Esophagus (tissue), 2 donors: ENCODE data around the gene INSC. TPM values are rescaled to one million over a fixed set of nuclear protein-coding genes. Genes with fewer than 3 reads are reported as not detected.

ENCODE experiments used
- H3K27ac ChIP-seq, 2 donors: one replicate each; pipeline ENCODE4 v1.5.1; 2013; ENCODE audit warnings: low read depth in 2 of 2, mild to moderate bottlenecking in 2 of 2, inconsistent platforms in 1 of 2, low read length in 1 of 2, moderate library complexity in 1 of 2
- H3K27me3 ChIP-seq, 2 donors: one replicate each; pipeline ENCODE4 v1.6.1; 2013; ENCODE audit warnings: low read length in 2 of 2, control low read depth in 1 of 2, mild to moderate bottlenecking in 1 of 2; ENCODE audit not compliant: insufficient read depth in 2 of 2, control insufficient read depth in 1 of 2
- H3K36me3 ChIP-seq, 2 donors: one replicate each; pipeline ENCODE4 v1.6.1; 2013; ENCODE audit warnings: low read length in 1 of 2; ENCODE audit not compliant: control insufficient read depth in 2 of 2, insufficient read depth in 2 of 2
- H3K4me1 ChIP-seq, 2 donors: one replicate each; pipeline ENCODE4 v1.6.1; 2013; ENCODE audit warnings: low read length in 1 of 2; ENCODE audit not compliant: control insufficient read depth in 2 of 2, insufficient read depth in 2 of 2
- H3K4me3 ChIP-seq, 2 donors: one replicate each; pipeline ENCODE4 v1.5.1; 2013; ENCODE audit warnings: low read length in 2 of 2, mild to moderate bottlenecking in 2 of 2, low read depth in 1 of 2, moderate library complexity in 1 of 2
- H3K9me3 ChIP-seq, 2 donors: one replicate each; pipeline ENCODE4 v1.6.1; 2013; ENCODE audit warnings: mild to moderate bottlenecking in 2 of 2, low read depth in 1 of 2, low read length in 1 of 2, moderate library complexity in 1 of 2; ENCODE audit not compliant: control insufficient read depth in 2 of 2, insufficient read depth in 1 of 2
- WGBS, 2 donors: extraction: QIAGEN DNeasy Blood & Tissue Kit; methylation state at CpG; one replicate each; pipeline ENCODE4 v1.1.7; 2013; 5-methylcytosine and 5-hydroxymethylcytosine counted together
- polyA plus RNA-seq, 2 donors: library from polyadenylated mRNA; stranded (reverse); fragments of 200-250 nt; gene quantifications; one replicate each; pipeline ENCODE4 v1.2.3, GENCODE V29; 2013
- donor health status: healthy with polysubstance abuse.
- donor health status: Bipolar disorder and iron deficiency.

INSC gene
- polyA plus RNA-seq, 2 donors, result 0.06 to 0.08 TPM

DNA sequence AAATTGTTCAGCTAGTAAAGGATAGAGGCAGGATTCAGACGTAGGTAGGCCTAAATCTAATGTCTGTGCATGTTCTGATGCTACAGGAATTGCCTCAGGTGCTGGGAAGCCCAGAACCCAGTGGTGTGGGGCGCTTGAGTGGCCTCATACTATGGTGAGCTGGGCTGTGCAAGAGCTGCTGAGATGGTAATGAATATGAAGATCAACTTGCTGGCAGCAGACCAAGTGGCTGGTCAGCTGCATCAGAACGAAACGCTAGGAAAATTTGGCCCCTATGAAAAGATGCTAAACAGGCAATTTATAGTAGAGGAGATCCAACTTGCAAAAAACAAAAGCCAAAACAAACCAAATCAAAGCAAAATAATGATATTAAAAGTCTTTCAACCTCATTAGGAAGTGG is 102.7 kb downstream of the INSC start:
- no peaks in the 10 kb centered on the region for H3K36me3 ChIP-seq
- 71 to 75% methylated on average over 4 of the region's 4 CpGs for WGBS, 2 donors
- H3K4me3 ChIP-seq, result no peak overlapping the region
- H3K27ac ChIP-seq, result no peak overlapping the region
- H3K9me3 ChIP-seq, result no peaks in the 10 kb centered on the region
- H3K27me3 ChIP-seq, result no peaks in the 10 kb centered on the region
- no peaks in the 10 kb centered on the region for H3K4me1 ChIP-seq

DNA sequence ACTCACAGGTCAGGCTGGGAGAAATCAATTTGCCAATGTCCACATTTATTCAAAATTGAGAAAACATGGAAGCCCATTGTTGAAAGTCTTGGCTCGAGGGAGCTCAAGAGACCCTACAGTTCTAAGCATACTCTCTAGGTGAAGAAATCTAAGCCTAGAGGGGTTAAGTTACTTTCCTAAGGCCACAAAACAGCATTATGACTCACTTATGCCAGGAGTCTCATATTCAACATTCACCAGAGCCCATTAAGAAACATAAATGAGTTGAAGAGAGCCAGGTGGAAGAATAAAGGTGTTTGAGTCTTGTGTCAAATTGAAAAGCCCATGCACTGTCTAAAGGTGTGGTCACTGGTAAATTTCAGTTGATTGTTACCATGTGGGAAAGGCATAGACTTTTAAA is 108.1 kb downstream of the INSC start:
- 77 to 86% methylated on average over 1 of the region's 1 CpG for WGBS, 2 donors
- no peak overlapping the region for H3K27ac ChIP-seq
- no peak overlapping the region for H3K4me3 ChIP-seq
- H3K27me3 ChIP-seq, result no peaks in the 10 kb centered on the region
- H3K36me3 ChIP-seq, result no peaks in the 10 kb centered on the region
- H3K9me3 ChIP-seq, result no peaks in the 10 kb centered on the region
- H3K4me1 ChIP-seq, result no peaks in the 10 kb centered on the region

DNA sequence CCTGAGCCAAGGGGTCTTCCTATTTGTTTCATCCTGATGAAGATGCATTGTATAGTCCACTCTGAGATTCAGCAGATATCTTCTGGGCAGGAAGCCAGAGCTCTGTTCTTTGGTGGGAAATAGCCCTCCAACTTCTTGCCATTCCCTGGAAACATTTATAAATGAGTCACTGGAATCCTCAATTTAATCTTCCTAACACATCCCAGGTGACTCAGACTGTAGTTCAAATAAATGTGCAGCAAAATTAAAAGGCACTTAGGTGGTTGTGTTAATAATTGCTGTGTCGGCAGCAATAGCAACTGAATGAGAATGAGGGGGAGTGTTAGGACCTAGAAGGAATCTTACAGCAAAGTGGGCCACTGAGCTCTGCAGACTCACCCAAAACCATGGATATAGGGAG is 108.6 kb downstream of the INSC start:
- H3K36me3 ChIP-seq, result no peaks in the 10 kb centered on the region
- H3K27me3 ChIP-seq, result no peaks in the 10 kb centered on the region
- H3K4me3 ChIP-seq, result no peak overlapping the region
- H3K27ac ChIP-seq, result no peak overlapping the region
- WGBS, 2 donors, result 41 to 63% methylated on average over 1 of the region's 1 CpG
- no peaks in the 10 kb centered on the region for H3K9me3 ChIP-seq
- no peaks in the 10 kb centered on the region for H3K4me1 ChIP-seq

DNA sequence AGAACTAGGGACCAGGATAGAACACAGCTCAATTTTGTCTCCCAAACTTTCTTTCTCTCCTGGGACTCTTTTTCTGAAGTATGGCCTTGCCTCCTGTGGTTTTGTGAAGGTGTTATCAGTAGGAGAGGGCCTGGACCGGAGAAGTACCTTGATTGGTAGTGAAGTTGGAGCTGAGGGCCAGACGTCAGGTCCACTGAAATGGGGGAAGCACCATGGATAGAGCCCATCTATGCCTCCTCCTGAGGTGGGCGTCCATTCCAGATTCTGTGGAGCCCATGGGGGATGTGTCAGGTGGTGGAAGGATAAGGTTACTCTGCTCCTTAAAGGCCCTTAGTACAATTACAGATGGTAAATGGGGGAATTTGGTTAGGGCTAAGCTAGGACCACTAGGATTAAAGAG is 109.7 kb downstream of the INSC start:
- Histone ChIP-seq H3K9me3 (no peaks in the 10 kb centered on the region), H3K4me1 (no peaks in the 10 kb centered on the region), H3K27me3 (no peaks in the 10 kb centered on the region), H3K4me3 (no peak overlapping the region), H3K36me3 (no peaks in the 10 kb centered on the region), H3K27ac (no peak overlapping the region)
- WGBS, 2 donors, result 78 to 83% methylated on average over 3 of the region's 3 CpGs

DNA sequence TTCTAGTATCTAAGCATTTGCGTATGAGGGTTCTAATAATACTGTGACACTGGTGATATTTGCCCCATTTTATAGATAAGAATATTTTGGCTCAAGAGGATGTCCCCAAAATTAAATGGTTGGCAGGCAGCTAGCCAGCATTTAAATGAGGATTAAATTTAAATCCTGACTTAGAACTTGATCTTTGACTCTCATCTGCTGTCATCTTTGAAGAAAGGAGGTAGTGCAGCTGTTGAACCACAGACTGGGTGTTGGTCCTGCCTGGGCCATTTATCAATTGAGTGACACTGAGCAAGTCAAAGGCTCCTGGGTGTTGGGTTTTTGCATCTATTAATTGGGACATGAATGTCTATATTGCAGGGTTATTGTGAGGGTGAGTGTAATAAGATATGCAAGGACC is 112.3 kb downstream of the INSC start:
- Histone ChIP-seq H3K27me3 (no peaks in the 10 kb centered on the region), H3K27ac (no peak overlapping the region), H3K4me3 (no peak overlapping the region), H3K4me1 (no peaks in the 10 kb centered on the region), H3K36me3 (no peaks in the 10 kb centered on the region), H3K9me3 (no peaks in the 10 kb centered on the region)
- WGBS, 2 donors, result 93 to 95% methylated on average over 1 of the region's 1 CpG

DNA sequence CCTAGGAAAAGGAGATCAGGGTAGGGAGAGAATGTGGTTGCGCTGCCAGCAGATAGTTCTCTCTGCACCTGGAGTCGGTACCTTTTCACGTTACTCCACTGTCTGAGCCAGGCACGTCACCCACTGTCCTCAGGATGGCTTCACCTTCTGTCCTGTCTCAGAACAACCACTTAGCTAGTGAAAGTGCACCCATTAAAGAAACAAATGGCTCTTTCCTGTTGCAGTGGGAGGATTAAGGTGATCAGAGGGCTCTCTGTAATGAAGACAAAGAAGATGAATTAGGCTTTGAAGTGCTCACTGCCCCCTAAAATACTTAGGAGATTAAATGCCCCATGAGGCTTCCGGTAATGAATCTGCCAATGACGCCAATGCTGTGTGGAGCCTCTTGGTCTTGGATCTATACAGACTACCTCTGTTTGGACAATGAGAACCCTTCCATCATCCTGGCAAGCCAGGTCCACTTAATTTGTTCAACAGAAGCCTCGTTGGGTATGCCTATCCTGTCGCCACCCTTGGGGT is 113.7 kb downstream of the INSC start:
- Histone ChIP-seq H3K36me3 (no peaks in the 10 kb centered on the region), H3K4me1 (no peaks in the 10 kb centered on the region), H3K27me3 (no peaks in the 10 kb centered on the region), H3K9me3 (no peaks in the 10 kb centered on the region), H3K4me3 (no peak overlapping the region), H3K27ac (no peak overlapping the region)
- 71 to 90% methylated on average over 8 of the region's 8 CpGs for WGBS, 2 donors

DNA sequence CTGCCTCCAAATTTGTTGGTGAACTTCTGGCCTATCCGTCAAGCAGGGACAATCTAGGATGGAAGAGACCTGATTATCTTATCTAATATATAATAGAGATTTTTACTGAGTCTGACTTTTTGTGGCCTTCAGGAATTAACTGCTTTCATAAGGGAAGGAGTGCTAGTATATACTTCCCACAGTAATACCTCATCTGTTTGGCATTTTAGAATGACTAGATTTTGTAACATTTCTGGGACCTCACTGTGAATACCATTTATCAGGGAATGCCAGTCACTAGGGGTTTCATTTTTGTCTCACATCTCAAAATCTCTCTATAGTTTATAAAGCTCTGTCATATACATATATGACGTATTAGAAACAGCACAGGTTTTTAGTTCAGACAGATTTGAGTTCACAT is 114.3 kb downstream of the INSC start:
- Histone ChIP-seq H3K4me1 (no peaks in the 10 kb centered on the region), H3K9me3 (no peaks in the 10 kb centered on the region), H3K27ac (no peak overlapping the region), H3K4me3 (no peak overlapping the region), H3K27me3 (no peaks in the 10 kb centered on the region), H3K36me3 (no peaks in the 10 kb centered on the region)
- WGBS, 2 donors, result 0 to 73% methylated on average over 2 of the region's 2 CpGs

DNA sequence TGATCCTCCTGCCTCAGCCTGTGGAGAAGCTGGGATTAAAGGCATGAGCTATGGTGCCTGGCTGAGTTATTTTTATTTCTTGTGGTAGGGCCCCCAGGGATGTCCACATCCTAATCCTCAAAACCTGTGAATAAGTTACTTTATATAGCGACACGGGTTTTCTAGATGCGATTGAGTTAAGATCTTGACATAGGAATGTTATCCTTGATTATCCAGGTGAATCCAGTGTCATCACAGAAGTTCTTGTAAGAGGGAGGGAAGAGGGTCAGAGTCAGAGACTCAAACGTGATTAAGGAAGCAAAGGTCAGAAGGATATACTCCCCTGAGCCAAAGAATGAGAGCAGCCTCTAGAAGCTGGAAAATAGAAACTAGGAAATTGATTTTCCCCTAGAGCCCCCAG is 117.8 kb downstream of the INSC start:
- WGBS, 2 donors, result 75 to 76% methylated on average over 4 of the region's 4 CpGs
- H3K27ac ChIP-seq, result no peak overlapping the region
- no peak overlapping the region for H3K4me3 ChIP-seq
- H3K9me3 ChIP-seq, result no peaks in the 10 kb centered on the region
- H3K4me1 ChIP-seq, result no peaks in the 10 kb centered on the region
- H3K36me3 ChIP-seq, result no peaks in the 10 kb centered on the region
- H3K27me3 ChIP-seq, result no peaks in the 10 kb centered on the region

DNA sequence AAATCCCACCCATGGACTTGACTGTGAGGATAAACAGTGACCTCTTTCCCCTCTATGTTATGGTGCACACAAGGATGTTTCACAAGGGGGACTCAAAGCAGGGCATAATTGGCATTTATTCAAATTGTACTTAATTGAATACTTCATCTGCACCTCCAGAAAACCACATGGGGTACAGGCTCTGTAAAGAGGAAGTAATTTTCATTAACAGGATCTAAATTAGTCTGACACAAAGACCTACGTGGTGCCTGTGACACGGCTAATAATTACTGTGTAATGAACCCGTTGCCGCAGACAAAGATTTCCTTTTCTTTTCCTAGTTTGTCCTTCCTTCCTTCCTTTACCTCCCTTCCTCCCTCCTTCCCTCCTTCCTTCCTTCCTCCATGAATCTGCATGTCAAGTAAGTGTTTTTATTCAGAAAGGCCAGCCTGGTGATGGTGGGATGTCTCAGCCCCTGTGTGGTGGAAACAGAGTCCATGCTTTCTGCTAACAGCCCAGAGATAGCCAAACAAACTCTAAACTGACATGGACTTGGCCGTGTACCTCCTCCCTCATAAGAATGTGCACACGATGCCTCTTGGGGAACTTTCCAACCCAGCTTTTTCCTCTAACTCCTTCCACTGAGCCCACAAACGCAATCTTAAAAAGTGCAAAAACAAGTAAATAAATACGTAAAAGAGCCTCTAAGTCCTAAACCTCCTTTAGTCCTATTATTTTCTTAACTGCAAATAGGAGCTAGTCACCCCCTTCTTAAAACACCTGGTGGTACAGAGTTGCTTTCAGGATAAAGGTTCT is 118.8 kb downstream of the INSC start:
- Histone ChIP-seq H3K36me3 (no peaks in the 10 kb centered on the region), H3K27ac (no peak overlapping the region), H3K4me1 (no peaks in the 10 kb centered on the region), H3K9me3 (no peaks in the 10 kb centered on the region), H3K4me3 (no peak overlapping the region), H3K27me3 (no peaks in the 10 kb centered on the region)
- 61 to 65% methylated on average over 8 of the region's 8 CpGs for WGBS, 2 donors

DNA sequence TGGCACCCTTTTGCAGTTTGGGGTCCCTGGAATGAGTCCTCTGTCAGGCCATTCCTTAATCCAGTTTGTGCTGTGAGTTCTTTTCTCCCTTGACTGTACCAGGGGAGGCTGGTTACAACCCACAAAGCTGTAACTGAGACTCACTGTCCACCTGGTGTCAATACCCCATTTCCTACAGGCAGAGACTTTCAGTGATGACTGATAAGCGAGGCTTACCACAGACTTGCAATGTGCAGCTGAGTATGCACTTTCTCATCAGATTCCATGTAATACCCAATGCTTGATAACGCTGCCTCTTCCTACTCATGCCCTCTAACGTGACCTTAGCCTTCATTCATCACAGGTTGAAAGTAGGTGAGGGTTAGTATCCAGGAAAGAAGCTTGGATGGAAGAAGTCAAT is 120.1 kb downstream of the INSC start:
- WGBS, 2 donors, result 73 to 82% methylated on average over 3 of the region's 3 CpGs

More for the DNA sequence above, 120.1 kb downstream of the INSC start:
- no peaks in the 10 kb centered on the region for H3K36me3 ChIP-seq
- H3K9me3 ChIP-seq, result peaks cover 0 to 2% of the 10 kb centered on the region in 2 donors
- H3K4me3 ChIP-seq, result no peak overlapping the region
- no peak overlapping the region for H3K27ac ChIP-seq
- H3K4me1 ChIP-seq, result no peaks in the 10 kb centered on the region
- no peaks in the 10 kb centered on the region for H3K27me3 ChIP-seq
